GM12878 (cell line): ENCODE results near the gene CYP24A1. TPM values are rescaled to one million over a fixed set of nuclear protein-coding genes. Genes with fewer than 3 reads are reported as not detected.

Source experiments
- ATAC-seq: fragments of 200-7000 bp; cut with Tn5 transposase; 3 replicates; pipeline ENCODE4 v1.9.1; 2020; ENCODE audit warnings: mild to moderate bottlenecking, moderate library complexity
- BruUV-seq: library from RNA; stranded (reverse); fragments of 400-500 nt; replicated peaks from 2 replicates; lab custom pipeline; 2021; lab: Mats Ljungman, UMichigan
- CTCF ChIA-PET: fragments of 300-600 bp; sonication (Branson Sonifier 250); formaldehyde crosslinking; extraction: SDS; loops from one replicate; lab custom pipeline; 2021; ENCODE audit warnings: inconsistent platforms; lab: Yijun Ruan, JAX
- POLR2A ChIA-PET: fragments of 350-600 bp; formaldehyde crosslinking; extraction: SDS; loops from one replicate; lab custom pipeline; 2021; ENCODE audit warnings: inconsistent platforms; lab: Charles Lee
- RAD21 ChIA-PET: fragments of 300-600 bp; sonication (Branson Sonifier 250); formaldehyde crosslinking; loops from one replicate; lab custom pipeline; 2023; ENCODE audit warnings: antibody characterized with exemption; ENCODE audit not compliant: unreplicated experiment; lab: Charles Lee
- SMC1A ChIA-PET: fragments of 300-600 bp; sonication (Branson Sonifier 250); formaldehyde crosslinking; loops from one replicate; lab custom pipeline; 2023; ENCODE audit not compliant: unreplicated experiment, uncharacterized antibody; lab: Charles Lee
- DNase-seq: peaks from one replicate; pipeline ENCODE4 v3.0.0-alpha.2; 2011; ENCODE audit warnings: low read depth, low spot score
- FAIRE-seq: peaks from 3 replicates; lab custom pipeline; 2011; peaks lifted over from hg19 to GRCh38; lab: Jason Lieb, UNC
- H2AFZ ChIP-seq: 2 replicates; pipeline ENCODE4 v1.6.0; 2011; ENCODE audit warnings: low read depth, low read length, control low read depth; ENCODE audit not compliant: control insufficient read depth
- H3K27ac ChIP-seq: 2 replicates; pipeline ENCODE4 v1.5.1; 2011; ENCODE audit warnings: control low read depth; ENCODE audit not compliant: control insufficient read depth, insufficient read depth
- H3K27me3 ChIP-seq, 2 experiments: replicated peaks in 1 of 2; 2 replicates each; pipeline versions ENCODE4 v1.6.0 to v1.6.1; 2011; ENCODE audit warnings: low read length in 1 of 2; ENCODE audit not compliant: control insufficient read depth in 2 of 2, insufficient read depth in 2 of 2
- H3K36me3 ChIP-seq, 2 experiments: 2 replicates each; pipeline ENCODE4 v1.5.1; 2011; ENCODE audit warnings: low read length in 1 of 2; ENCODE audit not compliant: control insufficient read depth in 2 of 2, insufficient read depth in 2 of 2
- H3K4me1 ChIP-seq: 2 replicates; pipeline ENCODE4 v1.6.1; 2011; ENCODE audit warnings: mild to moderate bottlenecking, low read length, moderate library complexity, mixed read lengths; ENCODE audit not compliant: control insufficient read depth, insufficient read depth
- H3K4me2 ChIP-seq: 2 replicates; pipeline ENCODE4 v1.6.0; 2011; ENCODE audit warnings: control low read depth; ENCODE audit not compliant: control insufficient read depth, insufficient read depth
- H3K4me3 ChIP-seq: fragments of 200-600 bp; sonication (generic); 2 replicates; pipeline ENCODE4 v1.5.1; 2016
- H3K79me2 ChIP-seq: 2 replicates; pipeline ENCODE4 v1.6.0; 2011; ENCODE audit warnings: low read length; ENCODE audit not compliant: control insufficient read depth, insufficient read depth
- H3K9ac ChIP-seq: 2 replicates; pipeline ENCODE4 v1.8.0; 2011; ENCODE audit warnings: low read length, control low read depth, mixed read lengths; ENCODE audit not compliant: control insufficient read depth, insufficient read depth
- H3K9me3 ChIP-seq: replicated peaks from 3 replicates; pipeline ENCODE4 v1.5.1; 2011; ENCODE audit warnings: mild to moderate bottlenecking, low read length; ENCODE audit not compliant: control insufficient read depth, insufficient read depth
- H4K20me1 ChIP-seq: 2 replicates; pipeline ENCODE4 v1.6.0; 2011; ENCODE audit not compliant: control insufficient read depth, insufficient read depth
- ASH2L ChIP-seq: fragments of 300-600, 200-600 bp; sonication (generic); IDR thresholded peaks from 2 replicates; pipeline ENCODE4 v1.6.1; 2017; ENCODE audit warnings: low read depth, mild to moderate bottlenecking, borderline replicate concordance
- CBX3 ChIP-seq: fragments of 200-600 bp; sonication (generic); IDR thresholded peaks from 2 replicates; pipeline ENCODE4 v1.6.1; 2016; ENCODE audit warnings: low read depth, borderline replicate concordance
- CREB1 ChIP-seq: IDR thresholded peaks from 2 replicates; pipeline ENCODE4 v1.6.1; 2012; ENCODE audit warnings: low read depth, mild to moderate bottlenecking, inconsistent platforms
- EED ChIP-seq: sonication (generic); IDR thresholded peaks from 2 replicates; pipeline ENCODE4 v1.6.1; 2016; ENCODE audit warnings: antibody characterized with exemption, low read depth
- POU2F2 ChIP-seq: IDR thresholded peaks from 3 replicates; pipeline ENCODE4 v1.6.1; 2011; ENCODE audit warnings: low read depth, mild to moderate bottlenecking, low read length, borderline replicate concordance
- RAD21 ChIP-seq: IDR thresholded peaks from 2 replicates; pipeline ENCODE4 v1.6.1; 2011; ENCODE audit warnings: mild to moderate bottlenecking, low read depth, low read length, moderate library complexity; ENCODE audit not compliant: insufficient read depth
- SUPT20H ChIP-seq: IDR thresholded peaks from 2 replicates; pipeline ENCODE4 v1.6.1; 2011; ENCODE audit warnings: low read depth, mild to moderate bottlenecking, low read length, moderate library complexity, borderline replicate concordance; ENCODE audit not compliant: control insufficient read depth
- WGBS: methylation state at CpG from one replicate; pipeline ENCODE4 v1.1.6; 2016; ENCODE audit warnings: low lambda C conversion rate; ENCODE audit not compliant: insufficient replicate concordance, insufficient coverage; ENCODE audit errors: missing lambda C conversion rate; 5-methylcytosine and 5-hydroxymethylcytosine counted together
- in situ Hi-C: fragments of 300-500 bp; cut with MboI; formaldehyde crosslinking; loops from 9 replicates; pipeline ENCODE4 v1.14.3; 2018; ENCODE audit warnings: mixed read lengths
- intact Hi-C: fragments of 100-400 bp; cut with micrococcal nuclease; formaldehyde crosslinking; loops from one replicate; pipeline ENCODE4 v1.14.2; 2022; ENCODE audit not compliant: unreplicated experiment
- polyA plus RNA-seq, 11 experiments: library from polyadenylated mRNA; depleted of rRNA in 4 of 11; unstranded in 6 of 11; stranded (reverse) in 5 of 11; fragments of >200 nt; fragmentation: Nextera tagmentation in 4 of 11; fragmentation: Illumina TruSeq in 1 of 11; extraction: Ambion mirVana in 4 of 11; extraction: Trizol in 1 of 11; gene quantifications; 1 replicate in 1 of 11; 2 replicates in 10 of 11; pipeline versions ENCODE4 v1.2.1 to v1.2.3, GENCODE V29; 2011 to 2016; ENCODE audit warnings: inconsistent platforms in 2 of 11, missing spikeins in 2 of 11, low read depth in 1 of 11
- total RNA-seq, 4 experiments: library from RNA; depleted of rRNA in 3 of 4; stranded (reverse); fragments of >200 nt in 3 of 4; fragmentation: Illumina TruSeq in 1 of 4; extraction: Trizol in 1 of 4; gene quantifications; 2 replicates each; pipeline versions ENCODE4 v1.2.1 to v1.2.3, GENCODE V29; 2013 to 2021
- TF ChIP-seq, protein P1 (sequence below): fragments of 450-650 bp; IDR thresholded peaks from 2 replicates; pipeline ENCODE4 v1.6.1; 2014; ENCODE audit warnings: mild to moderate bottlenecking

CYP24A1 gene
- total and polyA plus RNA-seq, 10 of the 15 experiments (the other 5 are each of a cell fraction or from before 2014, with no cell fraction given) = 0.69 TPM; not detected in 9

DNA sequence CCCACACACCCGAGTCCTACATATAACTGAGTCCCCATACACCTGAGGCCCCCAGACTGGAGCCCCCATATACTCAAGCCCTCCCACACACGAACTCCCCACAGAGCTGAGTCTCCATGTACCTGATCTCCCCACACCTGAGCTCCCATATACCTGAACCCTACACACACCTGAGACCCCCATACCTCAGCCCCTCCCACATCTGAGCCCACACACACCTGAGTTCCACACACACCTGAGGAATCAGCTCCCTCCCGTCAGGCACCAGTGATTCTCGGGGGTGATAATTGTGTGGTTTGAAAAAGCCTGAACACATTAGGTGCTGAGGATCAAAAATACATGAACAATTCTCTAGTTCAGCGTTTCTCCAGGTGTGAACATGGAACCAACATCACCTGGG lies 49.5 kb upstream of the CYP24A1 start:
- ATAC-seq (no peak), DNase-seq (no peak), FAIRE-seq (no peak)
- H3K4me3 ChIP-seq = no peak overlapping the region
- no TSS peak for BruUV-seq
- no peaks in the 10 kb centered on the region for H3K27me3 ChIP-seq
- ChIA-PET POLR2A (no interaction called here), SMC1A (interaction anchor here (1.2 kb wide), 1 partner anchor 9 kb away, joined by 4 read pairs; no protein-coding TSS in a partner anchor), CTCF (interaction anchor here (0.8 to 1.2 kb wide), 3 partner anchors 423 to 444 kb away, joined by 3 to 5 read pairs (median 4); no protein-coding TSS in a partner anchor), RAD21 (no interaction called here)
- 32% methylated on average over 5 of the region's 5 CpGs for WGBS
- no peaks in the 10 kb centered on the region for H3K79me2 ChIP-seq
- in situ Hi-C loops (loop anchor here (5.0 kb wide), 1 partner anchor 424 kb away; no protein-coding TSS in a partner anchor), intact Hi-C loops (no loop called here)
- no peak overlapping the region for H3K27ac ChIP-seq
- no peaks in the 10 kb centered on the region for H3K9me3 ChIP-seq
- H4K20me1 ChIP-seq = no peaks in the 10 kb centered on the region
- H2AFZ ChIP-seq = no peak overlapping the region
- H3K4me2 ChIP-seq = no peak overlapping the region
- TF ChIP-seq ASH2L (no peak), EED (no peak), RAD21 (no peak), POU2F2 (no peak), CREB1 (no peak), SUPT20H (no peak), CBX3 (no peak)
- TF ChIP-seq, protein P1, sequence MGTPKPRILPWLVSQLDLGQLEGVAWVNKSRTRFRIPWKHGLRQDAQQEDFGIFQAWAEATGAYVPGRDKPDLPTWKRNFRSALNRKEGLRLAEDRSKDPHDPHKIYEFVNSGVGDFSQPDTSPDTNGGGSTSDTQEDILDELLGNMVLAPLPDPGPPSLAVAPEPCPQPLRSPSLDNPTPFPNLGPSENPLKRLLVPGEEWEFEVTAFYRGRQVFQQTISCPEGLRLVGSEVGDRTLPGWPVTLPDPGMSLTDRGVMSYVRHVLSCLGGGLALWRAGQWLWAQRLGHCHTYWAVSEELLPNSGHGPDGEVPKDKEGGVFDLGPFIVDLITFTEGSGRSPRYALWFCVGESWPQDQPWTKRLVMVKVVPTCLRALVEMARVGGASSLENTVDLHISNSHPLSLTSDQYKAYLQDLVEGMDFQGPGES = no peak
- peaks cover 0 to 2% of the 10 kb centered on the region in 2 experiments; a peak in 1 of 4 replicates for H3K36me3 ChIP-seq
- no peak overlapping the region for H3K9ac ChIP-seq
- H3K4me1 ChIP-seq = peaks cover 5% of the 10 kb centered on the region; the same call in 1 of the 2 replicates
